Measurements from ENCODE around the gene RNF212. TPM values are rescaled to one million over a fixed set of nuclear protein-coding genes. Genes with fewer than 3 reads are reported as not detected.

RNF212 gene
- total RNA-seq, 1 donor from 2014 or later, result 5.8 TPM

Other genes with a start within 250 kb of the RNF212 start
- 151 TPM for gene GAK, start 181.2 kb downstream of the RNF212 start, total RNA-seq
- 48.8 TPM for gene TMEM175, start 181.1 kb downstream of the RNF212 start, total RNA-seq
- gene DGKQ, start 140.0 kb downstream of the RNF212 start, total RNA-seq, result 26.9 TPM
- gene IDUA, start 126.5 kb downstream of the RNF212 start, total RNA-seq, result 93.0 TPM
- 4.3 TPM for gene SLC26A1, start 120.2 kb downstream of the RNF212 start, total RNA-seq
- 28.2 TPM for gene FGFRL1, start 101.9 kb downstream of the RNF212 start, total RNA-seq
- gene SPON2, start 59.0 kb upstream of the RNF212 start, total RNA-seq, result 52.0 TPM
- 213 TPM for gene CTBP1, start 135.6 kb upstream of the RNF212 start, total RNA-seq
- 78.0 TPM for gene MAEA, start 176.3 kb upstream of the RNF212 start, total RNA-seq
- gene UVSSA, start 233.6 kb upstream of the RNF212 start, total RNA-seq, result 41.5 TPM